Myocyte (in vitro differentiated cells): Measurements from ENCODE around the gene LDLR. TPM values are rescaled to one million over a fixed set of nuclear protein-coding genes. Genes with fewer than 3 reads are reported as not detected.
"Not testable (repeated sequence)": the region's sequence is repeated elsewhere in the genome, so short reads cannot be mapped to it uniquely, and the experiment has no call there.

Experiments
- DNase-seq: peaks from one replicate; pipeline ENCODE4 v3.0.0-alpha.2; 2012; ENCODE audit warnings: low read depth
- microRNA-seq: library from miRNA; unstranded; fragments of <30 nt; microRNA quantifications from one replicate; pipeline ENCODE4, GENCODE V29; 2016
- total RNA-seq: library from RNA; depleted of rRNA; stranded (reverse); fragments of >200 nt; gene quantifications from 2 replicates; pipeline ENCODE4 v1.2.3, GENCODE V29; 2014

LDLR gene
- total RNA-seq, 1 donor from 2014 or later: 152 TPM

DNA sequence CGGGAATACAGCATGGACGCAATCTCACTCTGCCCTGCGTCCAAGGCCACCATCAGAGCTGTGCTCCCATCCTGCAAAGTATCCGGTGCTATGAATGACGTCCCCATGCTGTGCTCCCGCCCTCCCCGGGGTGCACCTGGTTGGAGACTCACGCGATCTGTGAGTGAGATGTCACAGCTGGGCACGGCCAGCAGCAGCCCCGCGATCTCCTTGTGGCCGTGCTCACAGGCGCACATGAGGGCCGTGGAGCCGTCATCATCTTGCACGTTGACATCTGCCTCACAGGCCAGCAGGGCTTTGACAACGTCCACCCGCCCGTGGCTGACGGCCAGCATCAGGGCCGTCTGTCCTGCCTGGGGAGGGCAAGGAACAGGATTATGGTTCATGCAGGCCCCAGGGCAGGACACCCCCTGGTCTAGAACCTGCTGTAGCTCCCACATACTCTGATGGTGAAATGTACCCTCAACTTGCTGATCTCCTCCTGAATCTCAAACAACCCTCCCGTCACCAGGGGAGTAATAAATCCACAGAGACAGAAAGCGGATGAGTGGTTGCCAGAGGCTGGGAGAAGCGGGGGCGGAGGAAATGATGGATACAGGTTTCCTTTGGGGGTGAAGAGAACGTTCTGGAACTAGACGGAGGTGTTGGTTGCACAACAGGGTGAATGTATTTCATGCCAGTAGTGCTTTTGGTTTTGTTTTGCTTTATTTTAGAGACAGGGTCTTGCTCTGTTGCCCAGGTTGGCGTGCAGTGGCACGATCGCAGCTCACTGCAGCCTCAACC, 80.8 kb downstream of the LDLR start:
- DNase-seq: no peak

DNA sequence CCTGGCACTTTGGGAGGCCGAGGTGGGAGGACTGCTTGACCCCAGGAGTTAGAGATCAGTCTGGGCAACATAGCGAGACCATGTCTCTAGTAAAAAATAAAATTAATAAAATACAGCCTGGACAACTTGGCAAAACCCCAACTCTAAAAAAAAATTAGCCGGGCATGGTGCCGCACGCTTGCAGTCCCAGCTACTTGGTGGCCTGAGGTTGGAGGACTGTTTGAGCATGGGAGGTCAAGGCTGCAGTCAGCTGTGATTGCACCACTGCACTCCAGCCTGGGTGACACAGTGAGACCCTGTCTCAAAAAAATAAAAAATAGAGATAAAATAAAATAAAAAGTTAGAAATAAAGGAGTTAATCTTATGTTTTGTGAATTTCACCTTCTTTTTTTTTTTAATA, 81.9 kb downstream of the LDLR start:
- no peak for DNase-seq

DNA sequence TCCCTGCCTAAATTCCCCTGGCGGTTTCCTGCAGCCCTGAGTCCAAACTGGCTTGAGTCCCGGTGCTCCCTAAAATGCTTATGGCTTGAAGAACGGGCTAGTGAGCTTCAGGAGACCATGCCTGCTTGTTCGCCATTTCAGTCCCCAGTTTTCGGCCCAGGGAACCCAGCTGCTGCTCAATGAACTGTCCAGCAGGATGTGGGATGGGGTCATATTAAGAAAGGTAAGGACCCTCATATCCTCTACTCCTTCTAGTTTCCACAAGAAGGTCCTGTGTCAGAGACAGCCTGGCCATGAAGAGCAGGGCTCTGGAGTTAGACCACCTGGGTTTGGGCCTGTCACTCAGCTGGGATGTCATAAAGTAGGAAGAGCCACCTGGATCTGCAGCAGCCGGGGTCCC, 83.3 kb downstream of the LDLR start:
- DNase-seq: no peak

DNA sequence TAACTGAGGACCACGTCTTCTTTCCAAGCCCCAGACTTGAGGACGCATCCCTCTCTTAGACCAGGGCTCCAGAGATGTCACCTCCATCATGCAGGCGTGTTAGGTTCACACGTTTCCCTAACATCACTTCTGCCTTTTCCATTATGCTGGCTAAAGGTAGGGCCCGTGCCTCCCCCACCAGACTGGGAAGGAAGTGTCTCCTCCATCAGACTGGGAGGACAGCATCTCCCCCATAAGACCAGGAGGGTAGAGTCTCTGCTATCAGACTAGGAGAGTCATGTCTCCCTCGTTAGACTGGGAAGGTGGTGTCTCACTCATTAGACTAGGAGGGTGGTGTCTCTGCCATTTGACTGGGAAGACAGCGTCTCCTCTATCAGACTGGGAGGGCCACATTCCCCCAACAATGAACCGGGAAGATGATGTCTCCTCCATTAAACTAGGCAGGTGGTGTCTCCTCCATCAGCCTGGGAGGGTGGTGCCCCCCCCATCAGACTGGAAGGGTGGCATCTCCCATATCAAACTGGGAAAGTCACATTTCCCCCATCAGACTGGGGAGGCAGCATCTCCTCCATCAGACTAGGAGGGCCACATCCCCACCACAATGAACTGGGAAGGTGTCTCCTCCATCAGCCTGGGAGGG, 84.4 kb downstream of the LDLR start:
- DNase-seq: no peak

DNA sequence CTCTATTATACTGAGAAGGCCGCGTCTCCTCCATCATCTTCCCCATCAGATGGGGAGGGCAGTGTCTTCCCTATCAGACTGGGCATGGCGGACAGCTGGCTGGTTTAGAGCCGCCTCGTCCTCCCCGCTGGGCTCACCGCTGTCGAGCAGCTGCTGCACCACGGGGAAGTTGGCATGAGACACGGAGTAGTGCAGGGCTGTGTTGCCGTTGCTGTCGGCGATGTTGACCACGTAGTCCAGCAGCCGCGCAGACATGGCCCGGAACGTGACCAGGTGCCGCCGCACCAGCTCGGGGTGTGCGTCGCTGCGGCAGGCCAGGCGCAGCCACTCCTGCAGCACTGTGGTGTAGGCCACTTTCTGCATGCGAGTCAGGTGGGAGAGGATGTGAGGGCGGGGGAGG, 85.1 kb downstream of the LDLR start:
- DNase-seq: no peak

DNA sequence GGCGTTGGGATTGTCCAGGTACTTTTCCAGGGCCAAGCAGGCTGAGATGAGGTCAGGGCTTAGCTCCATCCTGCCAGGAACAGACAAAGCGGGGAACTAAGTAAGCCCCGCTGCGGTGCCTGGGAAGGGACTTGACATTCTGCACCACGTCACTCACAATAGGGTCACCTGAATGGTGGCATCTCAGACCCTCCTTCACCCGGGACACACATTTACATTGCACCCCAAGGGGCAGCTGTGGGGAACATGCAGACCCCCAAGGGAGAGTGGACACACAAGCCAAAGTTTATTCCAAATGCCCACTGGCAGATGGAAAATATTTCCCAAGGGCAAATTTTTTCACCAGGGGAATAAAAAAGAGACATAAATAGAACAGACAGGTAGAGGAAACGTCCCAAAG, 86.7 kb downstream of the LDLR start:
- DNase-seq: no peak

DNA sequence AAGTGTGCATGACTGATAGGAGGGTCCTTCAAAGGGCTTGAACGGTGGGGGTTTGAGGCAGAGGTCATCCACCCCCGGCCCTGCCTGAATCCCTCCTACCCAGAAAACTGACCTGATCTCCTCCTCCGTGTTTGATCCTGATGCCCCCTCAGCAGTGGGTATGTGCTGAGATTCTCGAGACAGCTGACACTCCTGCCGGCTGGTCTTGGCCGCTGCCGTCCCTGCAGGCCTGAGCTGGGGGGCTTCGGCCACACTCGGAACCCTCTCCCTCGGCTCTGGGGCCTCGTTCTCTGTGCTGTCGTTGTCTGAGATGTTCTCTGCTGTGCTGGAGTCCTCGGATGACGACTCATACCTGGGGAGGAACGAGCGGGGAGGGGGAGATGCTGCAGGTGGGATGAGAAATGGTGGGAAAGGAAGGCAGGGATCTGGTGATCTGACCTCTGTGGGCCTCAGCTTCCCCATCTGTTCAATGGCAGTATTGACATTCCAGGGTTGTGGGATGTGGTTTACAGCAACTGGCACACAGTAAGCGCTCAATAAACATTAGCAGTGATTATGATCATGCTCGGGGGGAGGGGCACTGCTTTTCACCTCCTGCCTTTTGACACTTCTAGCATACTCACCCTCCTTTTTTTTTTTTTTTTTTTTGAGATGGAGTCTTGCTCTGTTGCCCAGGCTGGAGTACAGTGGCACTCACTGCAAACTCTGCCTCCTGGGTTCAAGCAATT, 87.4 kb downstream of the LDLR start:
- no peak for DNase-seq

DNA sequence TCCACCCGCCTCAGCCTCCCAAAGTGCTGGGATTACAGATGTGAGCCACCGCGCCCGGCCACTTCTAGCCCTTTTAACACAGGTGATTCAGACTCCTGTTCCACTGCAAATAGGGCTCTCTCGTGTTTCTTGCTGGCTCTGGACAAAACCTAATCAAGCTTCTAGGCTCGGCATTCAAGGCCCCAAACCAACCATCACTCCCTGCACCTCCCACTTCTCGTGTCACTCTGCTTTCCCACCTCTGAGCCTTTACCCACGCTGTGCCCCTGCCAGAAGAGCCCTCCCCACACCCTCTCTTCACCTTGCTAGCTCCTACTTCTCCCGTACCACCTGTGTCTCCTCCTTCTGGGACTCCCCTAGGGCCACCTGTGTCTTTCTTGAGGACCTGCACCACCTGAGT, 88.3 kb downstream of the LDLR start:
- no peak for DNase-seq

DNA sequence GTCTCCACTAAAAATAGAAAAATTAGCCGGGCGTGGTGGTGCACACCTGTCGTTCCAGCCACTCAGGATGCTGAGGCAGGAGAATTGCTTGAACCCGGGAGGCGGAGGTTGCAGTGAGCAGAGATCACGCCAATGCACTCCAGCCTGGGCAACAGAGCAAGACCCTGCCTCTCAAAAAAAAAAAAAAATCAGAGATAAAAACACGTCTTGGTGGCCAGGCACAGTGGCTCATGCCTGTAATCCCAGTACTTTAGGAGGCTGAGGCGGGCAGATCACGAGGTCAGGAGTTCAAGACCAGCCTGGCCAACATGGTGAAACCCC, 89.8 kb downstream of the LDLR start:
- not testable (repeated sequence) for DNase-seq

DNA sequence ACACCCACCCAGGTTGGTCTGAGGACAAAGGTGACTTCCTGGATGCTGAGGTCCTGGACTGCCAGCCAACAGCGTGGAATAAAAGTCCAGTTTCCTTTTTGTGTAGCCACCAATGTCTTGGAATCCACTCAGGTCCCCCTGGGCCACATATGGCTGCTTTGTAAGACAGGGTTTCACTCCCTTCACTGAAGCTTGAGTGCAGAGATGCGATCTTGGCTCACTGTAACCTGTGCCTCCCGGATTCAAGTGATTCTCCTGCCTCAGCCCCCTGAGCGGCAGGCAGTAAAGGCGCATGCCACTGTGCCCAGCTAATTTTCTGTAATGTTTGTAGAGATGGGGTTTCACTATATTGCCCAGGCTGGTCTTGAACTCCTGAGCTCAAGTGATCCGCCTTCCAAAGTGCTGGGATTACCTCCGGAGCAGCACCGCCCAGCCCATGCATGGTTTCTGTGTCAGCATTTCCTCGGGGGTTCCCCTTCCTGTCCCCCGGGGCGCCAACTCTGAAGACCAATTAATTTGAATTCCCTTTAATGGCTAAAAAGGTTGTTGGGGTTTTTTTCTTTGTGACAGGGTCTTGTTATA, 90.5 kb downstream of the LDLR start:
- no peak for DNase-seq

DNA sequence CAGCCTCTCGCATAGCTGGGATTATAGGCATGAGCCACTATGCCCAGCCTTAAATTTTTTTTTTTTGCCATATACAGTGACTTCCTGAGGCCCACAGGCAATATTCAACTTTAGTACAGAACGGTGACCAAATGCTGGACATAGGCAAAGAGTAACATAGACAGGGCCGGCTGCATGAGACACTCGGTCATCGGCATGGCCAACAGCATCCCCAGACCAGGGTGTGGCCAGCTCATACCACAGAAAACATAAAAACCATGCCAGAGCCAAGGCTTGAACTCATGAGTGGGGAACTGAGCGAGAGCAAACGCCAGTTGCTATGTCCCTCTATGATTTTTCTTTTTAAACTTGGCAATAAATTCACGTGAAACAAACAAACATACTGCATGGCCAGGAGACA, 91.1 kb downstream of the LDLR start:
- DNase-seq: peak; percentile 58

DNA sequence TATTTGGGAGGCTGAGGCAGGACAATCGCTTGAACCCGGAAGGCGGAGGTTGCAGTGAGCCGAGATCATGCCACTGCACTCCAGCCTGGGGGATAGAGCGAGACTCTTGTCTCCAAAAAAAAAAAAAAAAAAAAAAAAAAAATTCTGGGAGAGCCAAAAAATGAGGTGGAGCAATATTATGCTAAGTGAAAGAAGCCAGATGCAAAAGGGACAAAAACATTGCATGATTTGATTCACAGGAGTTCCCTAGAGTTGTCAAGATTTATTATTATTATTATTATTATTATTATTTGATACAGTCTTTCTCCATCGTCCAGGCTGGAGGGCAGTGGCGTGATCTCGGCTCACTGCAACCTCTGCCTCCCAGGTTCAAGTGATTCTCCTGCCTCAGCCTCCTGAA, 91.7 kb downstream of the LDLR start:
- DNase-seq: not testable (repeated sequence)

DNA sequence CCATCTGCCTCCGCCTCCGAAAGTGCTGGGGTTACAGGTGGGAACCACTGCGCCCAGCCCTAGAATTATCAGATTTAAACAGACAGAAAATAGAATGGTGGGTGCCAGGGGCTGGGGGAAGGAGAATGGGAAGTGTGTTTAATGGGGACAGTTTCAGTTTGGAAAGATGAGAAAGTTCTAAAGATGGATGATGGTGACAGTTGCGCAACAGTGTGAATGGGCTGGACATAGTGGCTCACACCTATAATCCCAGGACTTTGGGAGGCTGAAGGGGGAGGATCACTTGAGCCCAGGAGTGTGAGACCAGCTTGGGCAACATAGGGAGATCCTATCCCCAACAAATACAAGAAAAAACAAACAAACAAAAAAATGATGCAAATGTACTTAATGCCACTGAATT, 92.2 kb downstream of the LDLR start:
- no peak for DNase-seq

Small RNAs within 50 kb of the gene (microRNA-seq; reads per million reads assigned to microRNA genes)
- 4.5 reads per million, percentile 20 among the genes with 10 or more reads in this experiment for gene MIR6886

Other genes starting within 250 kb of the LDLR start
- gene C19orf38, start 241.0 kb upstream of the LDLR start, total RNA-seq: 0.21 and 1.1 TPM in 2 replicates
- gene CARM1, start 217.9 kb upstream of the LDLR start, total RNA-seq: 37.1 and 42.6 TPM in 2 replicates
- gene YIPF2, start 160.8 kb upstream of the LDLR start, total RNA-seq: 50.4 and 57.9 TPM in 2 replicates
- gene TIMM29, start 160.7 kb upstream of the LDLR start, total RNA-seq: 33.8 and 44.3 TPM in 2 replicates
- 80.2 and 89.3 TPM in 2 replicates for gene SMARCA4, start 128.4 kb upstream of the LDLR start, total RNA-seq
- gene SPC24, start 66.3 kb downstream of the LDLR start, total RNA-seq: 2.4 and 2.5 TPM in 2 replicates
- gene KANK2, start 108.1 kb downstream of the LDLR start, total RNA-seq: 317 and 438 TPM in 2 replicates
- not detected in 2 replicates for gene ANGPTL8, start 150.2 kb downstream of the LDLR start, total RNA-seq
- gene DOCK6, start 173.1 kb downstream of the LDLR start, total RNA-seq: 10.1 and 12.7 TPM in 2 replicates
- gene TSPAN16, start 206.7 kb downstream of the LDLR start, total RNA-seq: not detected in 2 replicates